Ectodermal cell (in vitro differentiated cells): ENCODE measurements around the gene SERPINA3.

Source experiments
- H3K27ac ChIP-seq: 2 replicates; pipeline ENCODE4 v1.7.0; 2013; ENCODE audit warnings: mild to moderate bottlenecking, low read depth, low read length; ENCODE audit not compliant: insufficient read depth, poor library complexity, severe bottlenecking
- H3K27me3 ChIP-seq: 2 replicates; pipeline ENCODE4 v1.7.0; 2013; ENCODE audit warnings: mild to moderate bottlenecking, low read length; ENCODE audit not compliant: insufficient read depth, control insufficient read depth, poor library complexity, severe bottlenecking
- H3K36me3 ChIP-seq: one replicate; pipeline ENCODE4 v1.7.0; 2013; ENCODE audit warnings: low read length; ENCODE audit not compliant: control insufficient read depth, insufficient read depth
- H3K4me1 ChIP-seq: one replicate; pipeline ENCODE4 v1.7.0; 2013; ENCODE audit warnings: low read length; ENCODE audit not compliant: control insufficient read depth, insufficient read depth
- H3K4me3 ChIP-seq: 2 replicates; pipeline ENCODE4 v1.7.0; 2013; ENCODE audit warnings: low read depth, low read length, control low read depth; ENCODE audit not compliant: insufficient read depth
- H3K9me3 ChIP-seq: 2 replicates; pipeline ENCODE4 v1.7.0; 2013; ENCODE audit warnings: mild to moderate bottlenecking, low read length, moderate library complexity; ENCODE audit not compliant: control insufficient read depth
- WGBS, 2 experiments: methylation state at CpG; one replicate each; pipeline ENCODE4 v1.1.7; 2013; ENCODE audit warnings: missing lambda C conversion rate in 2 of 2; 5-methylcytosine and 5-hydroxymethylcytosine counted together

SERPINA3 gene

DNA sequence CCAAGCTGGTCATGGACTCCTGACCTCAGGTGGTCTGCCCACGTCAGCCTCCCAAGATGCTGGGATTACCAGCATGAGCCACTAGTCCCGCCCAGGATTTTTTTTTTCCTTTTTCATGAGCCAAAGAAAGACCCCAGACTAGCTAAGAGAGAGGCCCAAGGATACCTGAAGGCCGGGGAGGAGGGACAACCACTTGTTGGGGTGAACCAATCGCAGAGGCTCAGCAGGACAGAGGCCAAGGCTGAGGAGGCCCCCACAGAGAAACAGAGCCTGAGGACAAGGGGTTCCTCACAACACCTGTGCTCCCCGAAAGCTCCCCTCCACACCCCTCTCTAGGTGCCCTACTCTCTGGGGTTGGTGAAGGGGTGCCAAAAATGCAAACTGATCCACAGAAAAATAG, 1.0 kb upstream of the SERPINA3 start:
- Histone ChIP-seq H3K27me3 (no peaks in the 10 kb centered on the region), H3K9me3 (no peaks in the 10 kb centered on the region), H3K4me1 (peaks cover 6% of the 10 kb centered on the region), H3K27ac (no peak overlapping the region), H3K36me3 (no peaks in the 10 kb centered on the region), H3K4me3 (no peak overlapping the region)
- WGBS, 2 experiments: 89 to 92% methylated on average over 5 of the region's 5 CpGs

DNA sequence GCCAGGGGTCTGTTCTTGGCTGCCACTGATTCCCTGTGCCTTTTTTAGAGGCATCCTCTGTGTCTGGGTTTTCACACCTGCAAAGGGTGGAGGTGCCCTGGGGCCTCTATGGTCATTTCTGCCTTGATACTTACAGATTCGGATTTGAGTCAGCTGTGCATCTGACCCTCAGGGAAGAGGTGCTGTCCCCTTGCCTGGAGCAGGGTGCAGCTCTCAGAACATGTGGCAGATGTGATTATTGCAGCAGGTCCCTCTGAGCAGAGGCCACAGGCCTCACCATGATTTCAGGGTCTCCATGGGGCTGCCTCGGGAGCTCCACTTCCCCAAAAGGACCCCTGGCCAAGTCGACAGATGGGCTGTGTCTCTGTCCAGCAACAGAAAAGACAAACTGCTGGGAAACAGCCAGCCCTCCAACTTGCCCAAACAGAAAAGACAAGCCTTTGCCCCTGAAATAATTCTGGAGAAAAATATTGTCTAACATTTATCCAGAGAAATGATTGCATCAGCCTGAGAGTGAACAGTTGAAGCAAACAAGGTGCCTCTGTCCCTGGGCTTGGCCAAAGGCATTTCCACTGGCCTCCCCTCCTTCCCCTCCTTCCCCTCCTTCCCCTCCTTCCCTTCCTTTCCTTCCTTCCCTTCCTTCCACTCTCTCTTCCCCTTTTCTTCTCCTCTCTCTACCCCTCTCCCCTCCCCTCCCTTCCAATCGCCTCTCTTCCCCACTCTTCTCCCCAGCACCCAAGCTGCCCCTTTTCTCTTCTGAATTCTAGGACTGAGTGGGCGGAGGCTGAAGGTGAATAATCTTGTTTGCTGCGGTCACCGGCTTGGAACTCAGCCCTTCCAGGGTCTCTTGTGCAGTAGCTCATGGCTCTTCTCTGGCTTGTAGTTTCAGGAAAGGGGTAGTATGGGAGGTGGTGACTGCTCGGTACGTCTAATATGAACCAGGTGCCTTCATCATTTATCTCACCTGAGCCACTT, 676 bp downstream of the SERPINA3 start:
- Histone ChIP-seq H3K27me3 (no peaks in the 10 kb centered on the region), H3K4me1 (peaks cover 6% of the 10 kb centered on the region), H3K36me3 (no peaks in the 10 kb centered on the region), H3K4me3 (no peak overlapping the region), H3K9me3 (no peaks in the 10 kb centered on the region), H3K27ac (no peak overlapping the region)
- 79 to 81% methylated on average over 9 of the region's 9 CpGs for WGBS, 2 experiments

- Histone ChIP-seq H3K27ac (no peak overlapping the region), H3K4me1 (peaks cover 6% of the 10 kb centered on the region), H3K9me3 (no peaks in the 10 kb centered on the region), H3K36me3 (no peaks in the 10 kb centered on the region), H3K27me3 (no peaks in the 10 kb centered on the region), H3K4me3 (no peak overlapping the region)
- WGBS, 2 experiments: 92 to 93% methylated on average over 20 of the region's 20 CpGs
Observed at GRCh38 chr14:94613720-94614644, 1.8 kb downstream of the SERPINA3 start.

GRCh38 chr14:94614802-94615201, 2.6 kb downstream of the SERPINA3 start:
- H3K4me3 ChIP-seq: no peak overlapping the region
- no peaks in the 10 kb centered on the region for H3K27me3 ChIP-seq
- peaks cover 3% of the 10 kb centered on the region for H3K9me3 ChIP-seq
- WGBS, 2 experiments: 96% methylated on average over 7 of the region's 7 CpGs
- no peaks in the 10 kb centered on the region for H3K36me3 ChIP-seq
- H3K4me1 ChIP-seq: peaks cover 6% of the 10 kb centered on the region
- no peak overlapping the region for H3K27ac ChIP-seq

GRCh38 chr14:94615254-94615653, 3.1 kb downstream of the SERPINA3 start:
- Histone ChIP-seq H3K4me1 (peaks cover 6% of the 10 kb centered on the region), H3K4me3 (no peak overlapping the region), H3K36me3 (no peaks in the 10 kb centered on the region), H3K27ac (no peak overlapping the region), H3K27me3 (no peaks in the 10 kb centered on the region), H3K9me3 (peaks cover 3% of the 10 kb centered on the region)
- 76 to 78% methylated on average over 3 of the region's 3 CpGs for WGBS, 2 experiments

GRCh38 chr14:94615823-94616570, 3.8 kb downstream of the SERPINA3 start:
- Histone ChIP-seq H3K36me3 (no peaks in the 10 kb centered on the region), H3K27ac (no peak overlapping the region), H3K9me3 (peaks cover 3% of the 10 kb centered on the region), H3K4me1 (peaks cover 6% of the 10 kb centered on the region), H3K4me3 (no peak overlapping the region), H3K27me3 (no peaks in the 10 kb centered on the region)
- WGBS, 2 experiments: 92 to 93% methylated on average over 8 of the region's 8 CpGs

- Histone ChIP-seq H3K4me1 (peaks cover 6% of the 10 kb centered on the region), H3K27me3 (no peaks in the 10 kb centered on the region), H3K4me3 (no peak overlapping the region), H3K36me3 (no peaks in the 10 kb centered on the region), H3K9me3 (peaks cover 3% of the 10 kb centered on the region), H3K27ac (no peak overlapping the region)
- WGBS, 2 experiments: 90 to 95% methylated on average over 2 to 5 of the region's 5 CpGs
Observed at GRCh38 chr14:94617366-94617941, 5.3 kb downstream of the SERPINA3 start.

GRCh38 chr14:94617988-94618822, 6.0 kb downstream of the SERPINA3 start:
- WGBS, 2 experiments: 81 to 94% methylated on average over 3 of the region's 3 CpGs
- peaks cover 1% of the 10 kb centered on the region for H3K4me1 ChIP-seq
- H3K9me3 ChIP-seq: peaks cover 3% of the 10 kb centered on the region
- H3K4me3 ChIP-seq: no peak overlapping the region
- H3K27me3 ChIP-seq: no peaks in the 10 kb centered on the region
- H3K27ac ChIP-seq: no peak overlapping the region
- no peaks in the 10 kb centered on the region for H3K36me3 ChIP-seq

GRCh38 chr14:94619297-94619696, 7.1 kb downstream of the SERPINA3 start:
- no peaks in the 10 kb centered on the region for H3K4me1 ChIP-seq
- H3K9me3 ChIP-seq: peaks cover 3% of the 10 kb centered on the region
- H3K4me3 ChIP-seq: no peak overlapping the region
- H3K27ac ChIP-seq: no peak overlapping the region
- H3K36me3 ChIP-seq: no peaks in the 10 kb centered on the region
- WGBS, 2 experiments: 94 to 97% methylated on average over 6 of the region's 6 CpGs
- H3K27me3 ChIP-seq: no peaks in the 10 kb centered on the region
